ENCODE measurements around the gene PGS1. TPM values are rescaled to one million over a fixed set of nuclear protein-coding genes. Genes with fewer than 3 reads are reported as not detected.
"Not testable (repeated sequence)": the region's sequence is repeated elsewhere in the genome, so short reads cannot be mapped to it uniquely, and the experiment has no call there.

PGS1 gene
- total RNA-seq, 1 donor from 2014 or later, result 18.8 TPM

- DNase-seq (ENCODE audit: low spot score in 2 of 2) (no peak), FAIRE-seq (no peak)
Observed at GRCh38 chr17:78461799-78462053, 83.3 kb downstream of the PGS1 start.

- no peak for FAIRE-seq
- DNase-seq (ENCODE audit: low spot score in 2 of 2), result no peak
Observed at GRCh38 chr17:78462148-78462547, 83.7 kb downstream of the PGS1 start.

GRCh38 chr17:78466109-78466785 is 87.8 kb downstream of the PGS1 start:
- not testable (repeated sequence) for DNase-seq (ENCODE audit: low spot score in 2 of 2); FAIRE-seq

- no peak for FAIRE-seq
- no peak for DNase-seq (ENCODE audit: low spot score in 2 of 2)
Observed at GRCh38 chr17:78466786-78467715, 88.6 kb downstream of the PGS1 start.

GRCh38 chr17:78468366-78468765 is 89.9 kb downstream of the PGS1 start:
- FAIRE-seq, result no peak
- DNase-seq (ENCODE audit: low spot score in 2 of 2), result no peak

GRCh38 chr17:78469443-78469842 is 91.0 kb downstream of the PGS1 start:
- FAIRE-seq (no peak), DNase-seq (ENCODE audit: low spot score in 2 of 2) (no peak)

GRCh38 chr17:78471635-78472034 is 93.2 kb downstream of the PGS1 start:
- DNase-seq (ENCODE audit: low spot score in 2 of 2) (no peak), FAIRE-seq (no peak)

GRCh38 chr17:78472035-78472905 is 93.8 kb downstream of the PGS1 start:
- FAIRE-seq (no peak), DNase-seq (ENCODE audit: low spot score in 2 of 2) (no peak)

GRCh38 chr17:78473951-78474613 is 95.6 kb downstream of the PGS1 start:
- no peak for FAIRE-seq
- DNase-seq (ENCODE audit: low spot score in 2 of 2), result no peak

Small RNAs within 50 kb of the gene (small RNA-seq; reads per million reads assigned to genes)
- gene RF00415, result not detected
- not detected for gene RN7SL236P

Other genes starting within 250 kb of the PGS1 start
- 2.0 TPM for gene TMC6, start 249.9 kb upstream of the PGS1 start, total RNA-seq
- gene TMC8, start 247.9 kb upstream of the PGS1 start, total RNA-seq, result 0.41 TPM
- 2.0 TPM for gene C17orf99, start 232.3 kb upstream of the PGS1 start, total RNA-seq
- gene SYNGR2, start 210.1 kb upstream of the PGS1 start, total RNA-seq, result 6.1 TPM
- gene TK1, start 191.6 kb upstream of the PGS1 start, total RNA-seq, result 3.7 TPM
- 33.4 TPM for gene AFMID, start 191.3 kb upstream of the PGS1 start, total RNA-seq
- gene BIRC5, start 164.4 kb upstream of the PGS1 start, total RNA-seq, result 6.9 TPM
- not detected for gene TMEM235, start 147.0 kb upstream of the PGS1 start, total RNA-seq
- 5.3 TPM for gene SOCS3, start 18.6 kb upstream of the PGS1 start, total RNA-seq
- gene DNAH17, start 198.7 kb downstream of the PGS1 start, total RNA-seq, result under 0.01 TPM